GM12878 (cell line): ENCODE data around the gene RPS6KL1. TPM values are rescaled to one million over a fixed set of nuclear protein-coding genes. Genes with fewer than 3 reads are reported as not detected.

Experiments
- ATAC-seq: fragments of 200-7000 bp; cut with Tn5 transposase; 3 replicates; pipeline ENCODE4 v1.9.1; 2020; ENCODE audit warnings: mild to moderate bottlenecking, moderate library complexity
- BruUV-seq: library from RNA; stranded (reverse); fragments of 400-500 nt; replicated peaks from 2 replicates; lab custom pipeline; 2021; lab: Mats Ljungman, UMichigan
- CTCF ChIA-PET: fragments of 300-600 bp; sonication (Branson Sonifier 250); formaldehyde crosslinking; extraction: SDS; loops from one replicate; lab custom pipeline; 2021; ENCODE audit warnings: inconsistent platforms; lab: Yijun Ruan, JAX
- POLR2A ChIA-PET: fragments of 350-600 bp; formaldehyde crosslinking; extraction: SDS; loops from one replicate; lab custom pipeline; 2021; ENCODE audit warnings: inconsistent platforms; lab: Charles Lee
- RAD21 ChIA-PET: fragments of 300-600 bp; sonication (Branson Sonifier 250); formaldehyde crosslinking; loops from one replicate; lab custom pipeline; 2023; ENCODE audit warnings: antibody characterized with exemption; ENCODE audit not compliant: unreplicated experiment; lab: Charles Lee
- SMC1A ChIA-PET: fragments of 300-600 bp; sonication (Branson Sonifier 250); formaldehyde crosslinking; loops from one replicate; lab custom pipeline; 2023; ENCODE audit not compliant: unreplicated experiment, uncharacterized antibody; lab: Charles Lee
- DNase-seq: peaks from one replicate; pipeline ENCODE4 v3.0.0-alpha.2; 2011; ENCODE audit warnings: low read depth, low spot score
- FAIRE-seq: peaks from 3 replicates; lab custom pipeline; 2011; peaks lifted over from hg19 to GRCh38; lab: Jason Lieb, UNC
- H2AFZ ChIP-seq: 2 replicates; pipeline ENCODE4 v1.6.0; 2011; ENCODE audit warnings: low read depth, low read length, control low read depth; ENCODE audit not compliant: control insufficient read depth
- H3K27ac ChIP-seq: 2 replicates; pipeline ENCODE4 v1.5.1; 2011; ENCODE audit warnings: control low read depth; ENCODE audit not compliant: control insufficient read depth, insufficient read depth
- H3K27me3 ChIP-seq, 2 experiments: replicated peaks in 1 of 2; 2 replicates each; pipeline versions ENCODE4 v1.6.0 to v1.6.1; 2011; ENCODE audit warnings: low read length in 1 of 2; ENCODE audit not compliant: control insufficient read depth in 2 of 2, insufficient read depth in 2 of 2
- H3K36me3 ChIP-seq, 2 experiments: 2 replicates each; pipeline ENCODE4 v1.5.1; 2011; ENCODE audit warnings: low read length in 1 of 2; ENCODE audit not compliant: control insufficient read depth in 2 of 2, insufficient read depth in 2 of 2
- H3K4me1 ChIP-seq: 2 replicates; pipeline ENCODE4 v1.6.1; 2011; ENCODE audit warnings: mild to moderate bottlenecking, low read length, moderate library complexity, mixed read lengths; ENCODE audit not compliant: control insufficient read depth, insufficient read depth
- H3K4me2 ChIP-seq: 2 replicates; pipeline ENCODE4 v1.6.0; 2011; ENCODE audit warnings: control low read depth; ENCODE audit not compliant: control insufficient read depth, insufficient read depth
- H3K4me3 ChIP-seq: fragments of 200-600 bp; sonication (generic); 2 replicates; pipeline ENCODE4 v1.5.1; 2016
- H3K79me2 ChIP-seq: 2 replicates; pipeline ENCODE4 v1.6.0; 2011; ENCODE audit warnings: low read length; ENCODE audit not compliant: control insufficient read depth, insufficient read depth
- H3K9ac ChIP-seq: 2 replicates; pipeline ENCODE4 v1.8.0; 2011; ENCODE audit warnings: low read length, control low read depth, mixed read lengths; ENCODE audit not compliant: control insufficient read depth, insufficient read depth
- H3K9me3 ChIP-seq: replicated peaks from 3 replicates; pipeline ENCODE4 v1.5.1; 2011; ENCODE audit warnings: mild to moderate bottlenecking, low read length; ENCODE audit not compliant: control insufficient read depth, insufficient read depth
- H4K20me1 ChIP-seq: 2 replicates; pipeline ENCODE4 v1.6.0; 2011; ENCODE audit not compliant: control insufficient read depth, insufficient read depth
- HCFC1 ChIP-seq: fragments of 150-350 bp; IDR thresholded peaks from 2 replicates; pipeline ENCODE4 v1.6.1; 2014; ENCODE audit warnings: low read length
- ZBTB4 ChIP-seq: fragments of 450-650 bp; formaldehyde crosslinking; IDR thresholded peaks from 2 replicates; pipeline ENCODE4 v1.4.0; 2022; ENCODE audit warnings: mild to moderate bottlenecking, moderate library complexity
- WGBS: methylation state at CpG from one replicate; pipeline ENCODE4 v1.1.6; 2016; ENCODE audit warnings: low lambda C conversion rate; ENCODE audit not compliant: insufficient replicate concordance, insufficient coverage; ENCODE audit errors: missing lambda C conversion rate; 5-methylcytosine and 5-hydroxymethylcytosine counted together
- in situ Hi-C: fragments of 300-500 bp; cut with MboI; formaldehyde crosslinking; loops from 9 replicates; pipeline ENCODE4 v1.14.3; 2018; ENCODE audit warnings: mixed read lengths
- intact Hi-C: fragments of 100-400 bp; cut with micrococcal nuclease; formaldehyde crosslinking; loops from one replicate; pipeline ENCODE4 v1.14.2; 2022; ENCODE audit not compliant: unreplicated experiment
- polyA plus RNA-seq, 11 experiments: library from polyadenylated mRNA; depleted of rRNA in 4 of 11; unstranded in 6 of 11; stranded (reverse) in 5 of 11; fragments of >200 nt; fragmentation: Nextera tagmentation in 4 of 11; fragmentation: Illumina TruSeq in 1 of 11; extraction: Ambion mirVana in 4 of 11; extraction: Trizol in 1 of 11; gene quantifications; 1 replicate in 1 of 11; 2 replicates in 10 of 11; pipeline versions ENCODE4 v1.2.1 to v1.2.3, GENCODE V29; 2011 to 2016; ENCODE audit warnings: inconsistent platforms in 2 of 11, missing spikeins in 2 of 11, low read depth in 1 of 11
- total RNA-seq, 4 experiments: library from RNA; depleted of rRNA in 3 of 4; stranded (reverse); fragments of >200 nt in 3 of 4; fragmentation: Illumina TruSeq in 1 of 4; extraction: Trizol in 1 of 4; gene quantifications; 2 replicates each; pipeline versions ENCODE4 v1.2.1 to v1.2.3, GENCODE V29; 2013 to 2021

Gene RPS6KL1
- total and polyA plus RNA-seq, 10 of the 15 experiments (the other 5 are each of a cell fraction or from before 2014, with no cell fraction given) = 0.04 to 4.2 (median 2.0) TPM

DNA sequence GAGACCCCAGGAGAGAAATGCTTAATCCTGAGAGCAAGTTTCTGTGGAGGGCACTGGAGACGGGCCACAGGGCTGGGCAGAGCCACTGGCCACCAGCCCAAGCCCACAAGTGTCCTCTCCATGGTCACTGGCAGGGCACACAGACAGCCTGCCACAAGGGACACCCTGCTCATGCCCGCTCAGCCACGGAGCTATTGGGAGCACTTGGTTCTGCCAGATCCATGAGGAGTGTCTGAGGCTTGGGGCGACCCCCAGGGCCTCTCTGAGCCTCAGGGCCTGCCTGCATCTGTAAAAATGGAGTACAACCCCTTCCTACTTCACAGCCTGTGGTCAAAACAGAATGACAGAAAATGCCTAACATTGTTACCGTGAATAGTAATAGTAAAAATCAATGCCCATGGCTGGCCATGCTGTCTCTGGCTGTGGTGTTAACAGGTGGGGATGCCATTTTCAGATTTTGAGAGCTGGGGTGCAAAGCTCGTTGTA, 29.2 kb upstream of the RPS6KL1 start:
- in situ Hi-C loops = no loop called here
- ATAC-seq = no peak

More for the DNA sequence above, 29.2 kb upstream of the RPS6KL1 start:
- Histone ChIP-seq H3K27ac (no peak overlapping the region), H3K79me2 (no peaks in the 10 kb centered on the region), H3K4me3 (no peak overlapping the region), H3K4me2 (no peak overlapping the region), H3K27me3 (no peaks in the 10 kb centered on the region; a peak in 2 of 4 replicates), H3K4me1 (no peaks in the 10 kb centered on the region), H3K9me3 (no peaks in the 10 kb centered on the region), H4K20me1 (no peaks in the 10 kb centered on the region), H3K36me3 (no peaks in the 10 kb centered on the region), H2AFZ (no peak overlapping the region), H3K9ac (no peak overlapping the region)
- RAD21 ChIA-PET = interaction anchor here (1.0 to 1.8 kb wide), 3 partner anchors 10 to 136 kb away, joined by 3 to 6 read pairs (median 3); no protein-coding TSS in a partner anchor
- FAIRE-seq (no peak), DNase-seq (no peak)
- CTCF ChIA-PET = interaction anchor here (1.0 to 3.4 kb wide), 5 partner anchors 46 to 136 kb away, joined by 3 to 18 read pairs (median 4); no protein-coding TSS in a partner anchor
- BruUV-seq = no TSS peak
- TF ChIP-seq ZBTB4 (CRISPR knock-in tag) = no peak
- TF ChIP-seq HCFC1 = 0 out of 2 replicates have a peak, but pooled peaks have one; percentile 5
- WGBS = 42% methylated on average over 6 of the region's 6 CpGs
- SMC1A ChIA-PET = interaction anchor here (1.0 to 1.3 kb wide), 4 partner anchors 8 to 136 kb away, joined by 3 to 5 read pairs (median 4); no protein-coding TSS in a partner anchor
- intact Hi-C loops = no loop called here
- POLR2A ChIA-PET = interaction anchor here (0.9 kb wide), 1 partner anchor 10 kb away, joined by 3 read pairs; no protein-coding TSS in a partner anchor
